ENCODE measurements around the gene AFG1L. TPM values are rescaled to one million over a fixed set of nuclear protein-coding genes. Genes with fewer than 3 reads are reported as not detected.
A peak's percentile ranks its signal among the peaks of the same experiment; 100 is the strongest.

AFG1L gene
- total and polyA plus RNA-seq, 4 donors = 2.7 to 2.8 (median 2.7) TPM

DNA sequence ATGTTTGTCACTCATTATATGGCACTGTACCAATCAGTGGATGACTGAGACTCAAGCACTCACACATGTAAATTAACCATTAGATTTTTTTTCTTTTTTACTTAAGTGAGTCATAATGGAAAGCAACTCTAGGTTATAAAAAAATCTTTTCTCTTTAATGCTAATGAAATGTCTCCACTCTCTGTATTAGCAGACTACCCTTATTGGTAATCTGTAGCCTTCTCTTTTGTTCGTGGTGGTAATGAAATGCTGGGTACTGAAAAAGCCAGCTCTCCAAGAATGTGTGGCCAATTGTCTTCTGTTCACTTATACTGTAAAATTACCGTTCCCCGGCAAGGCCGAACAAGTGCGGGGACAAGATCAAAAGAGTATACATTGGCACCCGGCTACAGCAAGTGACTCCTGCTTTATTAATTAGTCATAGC is 69.0 kb downstream of the AFG1L start:
- no peak for TF ChIP-seq HNF4G (IDR thresholded peaks at IDR 0.05)
- no peak for TF ChIP-seq RAD21 (IDR thresholded peaks at IDR 0.05)
- no peak for TF ChIP-seq EGR1 (IDR thresholded peaks at IDR 0.05; ENCODE audit: low read depth in 2 of 2)
- TF ChIP-seq FOXA1 (IDR thresholded peaks at IDR 0.05) = no peak
- no peak for TF ChIP-seq NR2F2 (IDR thresholded peaks at IDR 0.05)
- TF ChIP-seq, protein P1, sequence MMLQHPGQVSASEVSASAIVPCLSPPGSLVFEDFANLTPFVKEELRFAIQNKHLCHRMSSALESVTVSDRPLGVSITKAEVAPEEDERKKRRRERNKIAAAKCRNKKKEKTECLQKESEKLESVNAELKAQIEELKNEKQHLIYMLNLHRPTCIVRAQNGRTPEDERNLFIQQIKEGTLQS (IDR thresholded peaks at IDR 0.05) = no peak
- TF ChIP-seq GABPA (IDR thresholded peaks at IDR 0.05 in 1 of 2, conservative IDR thresholded peaks at IDR 0.05 in 1 of 2) = no peak
- TF ChIP-seq HNF4A (conservative IDR thresholded peaks at IDR 0.05) = no peak
- no peak for TF ChIP-seq SP1 (IDR thresholded peaks at IDR 0.05)
- TF ChIP-seq TAF1 (conservative IDR thresholded peaks at IDR 0.05) = no peak
- Histone ChIP-seq H3K4me3 (ENCODE audit: low read depth in 1 of 3, low read length in 3 of 3) (peak overlapping the region in 2 of 3 donors; percentile 41 to 54), H3K27ac (ENCODE audit: low read depth in 1 of 2, low read length in 2 of 2) (peak overlapping the region; percentile 17 to 74), H3K4me1 (ENCODE audit: control insufficient read depth in 4 of 4, insufficient read depth in 4 of 4, low read length in 3 of 4) (peaks cover 0 to 32% (median 13%) of the 10 kb centered on the region in 4 donors), H3K27me3 (ENCODE audit: control insufficient read depth in 4 of 4, insufficient read depth in 4 of 4, low read length in 3 of 4) (no peaks in the 10 kb centered on the region), H3K36me3 (ENCODE audit: control insufficient read depth in 4 of 4, insufficient read depth in 3 of 4, low read depth in 1 of 4, low read length in 3 of 4) (peaks cover 0 to 2% (median 0%) of the 10 kb centered on the region in 4 donors), H3K9ac (ENCODE audit: low read depth in 1 of 2, low read length in 2 of 2) (peak overlapping the region; percentile 59 to 88), H3K9me3 (ENCODE audit: control insufficient read depth in 4 of 4, low read length in 3 of 4) (no peaks in the 10 kb centered on the region)
- no peak for DNase-seq (ENCODE audit: low spot score)
- WGBS = 36% methylated on average over 6 of the region's 6 CpGs

DNA sequence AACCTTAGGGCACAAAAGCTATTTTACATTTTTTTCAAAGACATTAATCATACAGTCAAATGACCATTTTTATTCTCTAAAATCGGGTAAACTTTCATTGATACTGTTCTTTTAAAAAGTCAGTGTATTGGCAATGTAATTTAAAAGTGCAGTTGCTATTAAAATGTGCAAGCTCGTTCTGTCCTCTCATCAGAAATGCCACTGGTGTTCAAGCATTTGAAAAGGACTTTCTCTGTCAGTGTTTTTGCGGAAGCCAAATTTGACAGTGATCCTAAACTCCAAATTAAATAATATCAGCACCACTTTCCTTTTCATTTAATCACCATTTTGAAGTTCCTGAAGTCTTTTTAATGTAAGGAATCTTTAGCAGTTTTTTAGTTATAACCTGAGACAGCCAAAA is 69.6 kb downstream of the AFG1L start:
- DNase-seq (ENCODE audit: low spot score) = no peak
- no peaks in the 10 kb centered on the region for H3K27me3 ChIP-seq (ENCODE audit: control insufficient read depth in 4 of 4, insufficient read depth in 4 of 4, low read length in 3 of 4)
- 32% methylated on average over 3 of the region's 3 CpGs for WGBS
- peak overlapping the region; percentile 59 to 88 for H3K9ac ChIP-seq (ENCODE audit: low read depth in 1 of 2, low read length in 2 of 2)
- peak overlapping the region; percentile 17 to 74 for H3K27ac ChIP-seq (ENCODE audit: low read depth in 1 of 2, low read length in 2 of 2)
- TF ChIP-seq, protein P2, sequence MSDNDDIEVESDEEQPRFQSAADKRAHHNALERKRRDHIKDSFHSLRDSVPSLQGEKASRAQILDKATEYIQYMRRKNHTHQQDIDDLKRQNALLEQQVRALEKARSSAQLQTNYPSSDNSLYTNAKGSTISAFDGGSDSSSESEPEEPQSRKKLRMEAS (IDR thresholded peaks at IDR 0.05) = no peak
- TF ChIP-seq SP1 (IDR thresholded peaks at IDR 0.05) (no peak), RAD21 (IDR thresholded peaks at IDR 0.05) (peak in 1 of 2 donors; percentile 9)
- no peaks in the 10 kb centered on the region for H3K9me3 ChIP-seq (ENCODE audit: control insufficient read depth in 4 of 4, low read length in 3 of 4)
- H3K4me3 ChIP-seq (ENCODE audit: low read depth in 1 of 3, low read length in 3 of 3) = peak overlapping the region in 2 of 3 donors; percentile 41 to 54
- peaks cover 0 to 2% (median 0%) of the 10 kb centered on the region in 4 donors for H3K36me3 ChIP-seq (ENCODE audit: control insufficient read depth in 4 of 4, insufficient read depth in 3 of 4, low read depth in 1 of 4, low read length in 3 of 4)
- peaks cover 0 to 32% (median 13%) of the 10 kb centered on the region in 4 donors for H3K4me1 ChIP-seq (ENCODE audit: control insufficient read depth in 4 of 4, insufficient read depth in 4 of 4, low read length in 3 of 4)

DNA sequence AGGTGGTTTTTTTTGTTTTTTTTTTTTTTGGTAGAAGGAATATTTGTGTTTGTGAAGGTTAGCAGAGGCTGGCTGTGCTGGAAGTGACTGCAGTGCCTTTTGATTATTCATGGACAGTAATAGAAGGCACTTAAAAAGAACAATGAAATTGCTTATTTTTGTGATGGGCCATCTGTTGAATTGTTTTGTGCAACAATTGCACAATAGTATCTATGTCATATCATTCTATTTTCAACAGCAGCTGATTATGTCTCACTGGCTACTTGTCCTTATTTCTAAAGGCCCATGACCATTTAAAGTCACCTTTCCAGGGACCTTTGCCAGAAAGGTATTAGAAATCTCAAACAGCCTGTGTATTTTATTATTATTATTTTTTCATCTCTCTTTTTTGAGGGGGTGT is 70.6 kb downstream of the AFG1L start:
- H3K9me3 ChIP-seq (ENCODE audit: control insufficient read depth in 4 of 4, low read length in 3 of 4) = no peaks in the 10 kb centered on the region
- DNase-seq (ENCODE audit: low spot score) = no peak
- H3K27ac ChIP-seq (ENCODE audit: low read depth in 1 of 2, low read length in 2 of 2) = no peak overlapping the region
- no peaks in the 10 kb centered on the region for H3K27me3 ChIP-seq (ENCODE audit: control insufficient read depth in 4 of 4, insufficient read depth in 4 of 4, low read length in 3 of 4)
- H3K9ac ChIP-seq (ENCODE audit: low read depth in 1 of 2, low read length in 2 of 2) = no peak overlapping the region
- peaks cover 0 to 29% (median 13%) of the 10 kb centered on the region in 4 donors for H3K4me1 ChIP-seq (ENCODE audit: control insufficient read depth in 4 of 4, insufficient read depth in 4 of 4, low read length in 3 of 4)
- TF ChIP-seq FOXA1 (IDR thresholded peaks at IDR 0.05) (no peak), JUND (IDR thresholded peaks at IDR 0.05) (no peak), GABPA (IDR thresholded peaks at IDR 0.05 in 1 of 2, conservative IDR thresholded peaks at IDR 0.05 in 1 of 2) (no peak), RAD21 (IDR thresholded peaks at IDR 0.05) (no peak), EGR1 (IDR thresholded peaks at IDR 0.05; ENCODE audit: low read depth in 2 of 2) (no peak), TAF1 (conservative IDR thresholded peaks at IDR 0.05) (no peak), RXRA (IDR thresholded peaks at IDR 0.05) (no peak)
- TF ChIP-seq, protein P1 (IDR thresholded peaks at IDR 0.05) = no peak
- no peaks in the 10 kb centered on the region for H3K36me3 ChIP-seq (ENCODE audit: control insufficient read depth in 4 of 4, insufficient read depth in 3 of 4, low read depth in 1 of 4, low read length in 3 of 4)
- no peak overlapping the region for H3K4me3 ChIP-seq (ENCODE audit: low read depth in 1 of 3, low read length in 3 of 3)

DNA sequence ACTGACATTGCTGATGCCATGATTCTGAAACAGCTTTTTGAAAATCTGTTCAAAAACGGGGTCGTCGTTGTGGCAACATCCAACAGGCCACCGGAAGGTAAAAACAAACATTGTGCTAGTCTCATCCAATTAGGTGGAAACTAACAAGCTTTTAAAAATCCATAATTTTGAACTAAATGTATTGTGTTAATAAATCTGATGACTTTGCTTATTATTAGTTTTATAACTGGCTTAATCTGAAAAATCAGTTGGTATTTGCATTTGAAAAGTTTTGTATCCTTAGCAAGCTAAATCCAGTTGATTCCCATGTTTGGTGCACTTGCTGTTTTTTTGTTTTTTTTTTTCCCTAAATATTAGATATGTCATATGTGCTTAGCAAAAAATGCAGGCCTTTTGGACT is 71.4 kb downstream of the AFG1L start:
- Histone ChIP-seq H3K36me3 (ENCODE audit: control insufficient read depth in 4 of 4, insufficient read depth in 3 of 4, low read depth in 1 of 4, low read length in 3 of 4) (no peaks in the 10 kb centered on the region), H3K4me1 (ENCODE audit: control insufficient read depth in 4 of 4, insufficient read depth in 4 of 4, low read length in 3 of 4) (peaks cover 0 to 24% (median 10%) of the 10 kb centered on the region in 4 donors), H3K27me3 (ENCODE audit: control insufficient read depth in 4 of 4, insufficient read depth in 4 of 4, low read length in 3 of 4) (no peaks in the 10 kb centered on the region), H3K27ac (ENCODE audit: low read depth in 1 of 2, low read length in 2 of 2) (no peak overlapping the region), H3K4me3 (ENCODE audit: low read depth in 1 of 3, low read length in 3 of 3) (no peak overlapping the region), H3K9ac (ENCODE audit: low read depth in 1 of 2, low read length in 2 of 2) (no peak overlapping the region), H3K9me3 (ENCODE audit: control insufficient read depth in 4 of 4, low read length in 3 of 4) (no peaks in the 10 kb centered on the region)
- TF ChIP-seq, protein P3, sequence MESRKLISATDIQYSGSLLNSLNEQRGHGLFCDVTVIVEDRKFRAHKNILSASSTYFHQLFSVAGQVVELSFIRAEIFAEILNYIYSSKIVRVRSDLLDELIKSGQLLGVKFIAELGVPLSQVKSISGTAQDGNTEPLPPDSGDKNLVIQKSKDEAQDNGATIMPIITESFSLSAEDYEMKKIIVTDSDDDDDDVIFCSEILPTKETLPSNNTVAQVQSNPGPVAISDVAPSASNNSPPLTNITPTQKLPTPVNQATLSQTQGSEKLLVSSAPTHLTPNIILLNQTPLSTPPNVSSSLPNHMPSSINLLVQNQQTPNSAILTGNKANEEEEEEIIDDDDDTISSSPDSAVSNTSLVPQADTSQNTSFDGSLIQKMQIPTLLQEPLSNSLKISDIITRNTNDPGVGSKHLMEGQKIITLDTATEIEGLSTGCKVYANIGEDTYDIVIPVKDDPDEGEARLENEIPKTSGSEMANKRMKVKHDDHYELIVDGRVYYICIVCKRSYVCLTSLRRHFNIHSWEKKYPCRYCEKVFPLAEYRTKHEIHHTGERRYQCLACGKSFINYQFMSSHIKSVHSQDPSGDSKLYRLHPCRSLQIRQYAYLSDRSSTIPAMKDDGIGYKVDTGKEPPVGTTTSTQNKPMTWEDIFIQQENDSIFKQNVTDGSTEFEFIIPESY (IDR thresholded peaks at IDR 0.05) = no peak
- TF ChIP-seq, protein P1 (IDR thresholded peaks at IDR 0.05) = no peak
- no peak for TF ChIP-seq YY1 (IDR thresholded peaks at IDR 0.05)
- TF ChIP-seq EGR1 (IDR thresholded peaks at IDR 0.05; ENCODE audit: low read depth in 2 of 2) = no peak
- TF ChIP-seq FOXA1 (IDR thresholded peaks at IDR 0.05) = no peak
- TF ChIP-seq JUND (IDR thresholded peaks at IDR 0.05) = no peak
- TF ChIP-seq, protein P2 (IDR thresholded peaks at IDR 0.05) = no peak
- no peak for TF ChIP-seq HNF4A (conservative IDR thresholded peaks at IDR 0.05)
- TF ChIP-seq RXRA (IDR thresholded peaks at IDR 0.05) = no peak
- DNase-seq (ENCODE audit: low spot score) = no peak
- 55% methylated on average over 4 of the region's 4 CpGs for WGBS

All from liver (tissue), 9 donors.